Measurements from ENCODE around the gene TCL1B.
"Not testable (repeated sequence)": the region's sequence is repeated elsewhere in the genome, so short reads cannot be mapped to it uniquely, and the experiment has no call there.

TCL1B gene, protein sequence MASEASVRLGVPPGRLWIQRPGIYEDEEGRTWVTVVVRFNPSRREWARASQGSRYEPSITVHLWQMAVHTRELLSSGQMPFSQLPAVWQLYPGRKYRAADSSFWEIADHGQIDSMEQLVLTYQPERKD

DNA sequence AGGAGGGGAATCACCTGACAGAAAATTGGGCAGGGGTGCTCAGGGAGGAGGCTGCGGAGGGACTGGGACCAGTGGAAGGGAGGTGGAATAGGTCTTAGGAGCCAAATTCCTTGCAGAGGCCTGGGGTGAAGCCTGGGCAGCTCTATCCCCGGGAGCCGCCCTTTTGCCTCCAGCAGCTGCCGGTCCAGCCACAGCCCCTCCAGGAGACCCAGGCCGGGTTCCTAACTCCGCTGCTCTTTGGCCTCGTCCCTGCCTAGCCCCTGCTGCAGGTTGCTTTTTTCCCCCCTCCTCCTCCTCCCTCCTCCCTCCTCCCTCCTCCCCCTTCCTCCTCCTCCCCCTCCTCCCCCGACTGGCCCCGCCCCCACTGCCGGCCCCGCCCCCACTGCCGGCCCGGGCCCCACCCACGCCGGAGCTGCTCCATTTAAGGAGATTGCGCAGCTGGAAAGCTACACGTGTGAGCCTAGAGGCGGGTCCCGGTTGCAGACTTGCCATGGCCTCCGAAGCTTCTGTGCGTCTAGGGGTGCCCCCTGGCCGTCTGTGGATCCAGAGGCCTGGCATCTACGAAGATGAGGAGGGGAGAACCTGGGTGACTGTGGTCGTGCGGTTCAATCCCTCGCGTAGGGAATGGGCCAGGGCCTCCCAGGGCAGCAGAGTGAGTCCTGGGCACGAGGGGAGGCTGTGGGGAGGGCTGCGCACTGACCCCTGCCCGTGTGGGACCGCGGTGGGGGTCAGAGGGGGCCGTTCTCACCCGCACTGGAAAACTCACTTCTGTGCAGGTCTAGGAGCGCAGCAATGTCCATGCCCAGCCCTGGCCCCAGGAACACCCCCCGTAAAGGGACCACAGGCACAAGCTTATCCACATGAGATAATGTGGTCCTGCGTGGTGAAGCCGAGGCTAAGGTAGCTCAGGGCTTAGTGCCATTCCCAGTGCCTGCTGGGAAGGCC lies at the start of gene TCL1B:
TCL1B (plus strand) TSS at position 449 of the 945 bp plus-strand sequence; CDS start at position 491, 42 bp downstream.
- no peak for DNase-seq

DNA sequence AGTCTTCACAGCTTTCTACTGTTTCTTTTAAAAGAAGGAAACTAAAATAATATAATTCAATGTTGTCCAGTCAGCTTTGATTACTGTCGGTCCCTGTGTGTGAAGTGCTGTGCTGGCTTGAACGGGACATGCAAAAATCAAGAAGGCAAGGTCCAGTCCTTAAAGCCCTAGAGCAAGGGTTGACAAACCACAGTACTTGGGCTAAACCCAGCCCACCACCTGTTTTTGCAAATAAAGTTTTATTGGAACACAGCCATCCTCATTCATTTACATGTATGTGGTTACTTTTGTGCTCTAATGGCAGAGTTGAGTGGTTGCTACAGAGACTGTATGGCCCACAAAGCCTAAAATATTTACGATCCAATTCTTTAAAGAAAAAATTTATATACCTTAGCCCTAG lies 41.2 kb upstream of the TCL1B start:
- DNase-seq = no peak

DNA sequence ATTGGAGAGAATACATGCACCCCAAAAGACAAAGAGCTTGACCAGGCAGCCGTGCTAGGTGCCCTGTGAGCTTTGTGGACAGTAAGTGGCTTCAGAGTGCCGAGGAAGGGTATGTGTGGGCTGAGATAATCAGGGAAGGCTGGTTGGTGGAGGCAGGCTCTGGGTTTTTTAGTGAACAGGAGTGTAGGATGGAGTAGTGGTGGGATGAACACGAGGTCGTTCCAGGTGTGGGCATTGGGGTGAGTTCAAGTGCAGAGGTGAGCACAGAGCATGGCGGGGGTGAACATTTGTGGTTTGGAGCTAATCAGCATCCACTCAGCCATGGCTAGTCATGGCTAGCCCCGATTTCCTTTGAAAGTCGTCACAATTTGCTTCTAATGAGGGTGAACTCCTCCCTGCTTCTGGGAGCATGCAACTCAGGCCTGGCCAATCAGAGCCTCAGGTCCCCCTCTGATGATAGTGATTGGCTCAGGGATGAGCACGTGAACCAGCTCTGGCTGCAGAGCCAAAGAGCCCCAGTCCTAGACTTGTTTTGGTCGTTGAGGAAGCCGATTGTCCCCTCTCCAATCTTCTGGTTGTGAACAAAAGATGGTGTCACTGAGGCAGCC lies 40.7 kb upstream of the TCL1B start:
- DNase-seq = no peak

DNA sequence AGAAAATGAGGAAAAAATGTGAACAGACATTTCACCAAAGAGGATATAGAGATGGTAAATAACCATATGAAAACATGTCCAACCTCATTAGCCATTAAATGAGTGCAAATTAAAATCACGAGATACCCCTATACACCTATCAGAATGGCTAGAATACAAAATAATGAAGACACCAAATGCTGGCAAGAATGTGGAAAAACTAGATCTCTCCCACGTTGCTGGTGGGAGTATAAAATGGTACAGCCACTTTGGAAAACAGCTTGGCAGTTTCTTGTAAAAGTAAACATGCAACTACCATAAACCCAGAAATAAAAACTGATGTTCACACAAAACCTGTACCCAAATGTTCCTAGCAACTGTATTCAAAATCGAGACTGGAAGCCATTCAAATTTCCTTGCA lies 38.3 kb upstream of the TCL1B start:
- DNase-seq = no peak

DNA sequence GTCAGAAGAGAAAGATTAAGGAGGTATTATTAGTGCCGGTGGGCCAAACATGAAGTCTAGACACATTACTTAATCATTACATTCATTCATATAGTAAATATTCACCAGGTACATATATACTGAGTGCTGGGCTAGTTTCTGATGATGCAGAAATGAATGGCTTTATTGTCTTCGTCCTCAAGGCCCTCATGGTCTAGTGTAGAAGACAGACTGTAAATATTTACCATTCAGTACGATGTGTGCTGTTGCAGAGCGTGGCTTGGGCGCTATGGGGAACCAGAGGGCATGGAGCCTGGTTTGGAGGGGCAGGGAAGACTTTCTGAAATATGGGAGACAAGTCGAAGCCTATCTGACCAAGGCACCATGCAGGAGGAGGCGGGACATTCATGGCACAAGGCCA lies 37.0 kb upstream of the TCL1B start:
- no peak for DNase-seq

DNA sequence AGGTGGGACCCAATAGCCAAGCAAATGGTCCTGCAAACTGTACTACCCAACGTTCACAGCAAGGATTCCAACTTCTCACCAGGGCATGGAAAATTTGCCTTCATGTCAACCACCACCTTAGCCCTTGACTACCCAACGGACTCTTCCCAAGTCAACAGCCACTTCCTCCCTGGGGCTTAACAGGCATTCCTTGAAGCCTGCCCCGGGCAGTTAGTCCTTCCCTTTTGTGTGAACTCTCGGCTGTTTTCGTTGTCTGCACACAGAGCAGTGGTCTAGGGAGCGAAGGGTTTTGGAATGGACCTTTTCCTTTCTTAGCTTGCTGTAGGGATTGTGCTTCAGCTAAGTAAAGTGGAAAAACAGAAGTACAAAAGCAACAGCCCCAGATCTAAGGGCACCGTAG lies 35.2 kb upstream of the TCL1B start:
- no peak for DNase-seq

DNA sequence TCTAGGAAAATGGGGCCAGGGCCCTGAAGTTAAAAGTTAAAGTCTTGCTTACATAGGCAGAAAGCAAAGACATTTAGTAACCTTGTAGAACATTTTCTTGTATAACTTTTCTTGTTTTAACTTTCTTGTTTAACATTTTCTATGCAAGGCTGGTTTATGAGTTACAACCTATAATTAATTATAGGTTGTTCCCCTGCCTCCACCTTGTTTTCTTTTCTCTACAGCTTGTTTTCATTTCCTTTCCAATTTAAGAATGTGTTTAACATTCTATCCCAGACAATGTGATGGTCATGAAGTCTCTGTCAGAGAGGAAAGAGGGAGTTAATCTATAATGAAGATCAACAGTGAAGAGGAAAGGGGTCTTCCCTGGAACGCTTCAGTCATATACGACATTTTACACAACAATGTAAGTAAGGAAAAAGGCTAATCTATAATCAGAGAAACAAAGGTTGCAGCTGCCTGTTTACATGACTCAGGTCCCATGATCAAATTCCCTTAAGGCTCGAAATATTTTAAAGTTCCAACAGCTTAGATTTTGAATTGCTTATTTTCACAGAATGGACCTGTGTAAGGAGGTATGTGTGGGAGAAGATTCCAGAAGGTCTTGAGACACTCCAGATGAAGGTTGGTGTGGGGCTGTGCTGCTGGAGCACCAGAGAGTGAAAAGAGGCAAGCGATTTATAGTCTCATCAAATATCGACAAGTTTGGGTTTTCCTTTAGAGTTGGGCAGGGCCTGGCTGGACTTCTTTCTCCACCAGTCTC lies 34.2 kb upstream of the TCL1B start:
- DNase-seq = no peak

DNA sequence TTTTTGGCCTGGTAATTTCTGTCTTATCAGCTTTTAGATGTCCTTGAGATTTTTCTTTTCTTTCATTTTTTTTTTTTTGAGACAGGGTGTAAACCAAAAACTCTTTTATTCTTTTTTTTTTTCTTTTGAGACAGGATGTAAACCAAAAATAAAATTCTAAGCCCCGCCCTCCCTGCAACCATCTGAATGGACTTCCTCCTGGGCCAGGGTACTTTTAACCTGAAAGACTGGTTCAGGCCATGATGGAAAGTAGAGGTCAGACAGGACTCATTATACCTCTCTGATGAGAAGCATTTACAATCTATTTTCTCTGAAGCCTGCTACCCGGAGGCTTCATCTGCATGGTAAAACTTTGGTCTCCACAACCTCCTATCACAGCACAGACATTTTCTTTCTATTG lies 33.5 kb upstream of the TCL1B start:
- DNase-seq = no peak

DNA sequence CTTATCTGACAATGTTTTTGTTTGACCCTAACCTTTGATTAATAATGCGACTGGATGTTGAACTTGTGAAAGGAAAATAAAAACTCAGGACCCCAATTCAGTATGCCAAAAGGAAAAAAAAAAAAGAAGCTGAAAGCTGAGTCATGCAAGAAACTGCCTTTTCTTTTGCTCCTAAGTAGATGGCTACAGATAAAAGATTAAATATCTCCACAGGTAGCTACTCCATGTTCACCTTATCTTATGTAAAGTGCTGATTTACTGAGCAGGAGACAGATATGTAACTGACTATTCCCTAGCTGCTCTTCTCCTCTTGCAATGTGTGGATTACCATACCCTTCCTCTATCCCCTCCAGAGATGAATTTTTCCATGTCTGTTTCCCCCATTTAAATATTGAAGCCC lies 30.8 kb upstream of the TCL1B start:
- DNase-seq = no peak

DNA sequence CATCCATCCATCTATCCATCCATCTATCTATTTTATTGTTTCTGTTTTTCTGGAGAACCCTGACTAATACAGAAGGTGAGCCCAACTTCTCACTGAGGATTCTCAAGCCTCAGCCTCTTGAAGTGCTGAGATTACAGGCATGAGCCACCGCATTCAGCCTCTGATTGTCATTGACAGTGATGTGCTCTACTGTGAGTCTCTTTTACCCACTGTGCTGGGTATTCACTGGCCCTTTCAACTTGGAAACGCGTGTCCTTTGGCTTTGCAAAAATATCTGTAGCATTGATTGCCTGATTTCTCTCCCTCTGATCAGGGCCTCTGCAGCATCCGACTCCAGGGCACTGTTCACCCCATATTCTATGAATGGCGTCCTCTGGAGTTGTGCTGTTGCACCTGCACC lies 29.6 kb upstream of the TCL1B start:
- no peak for DNase-seq

DNA sequence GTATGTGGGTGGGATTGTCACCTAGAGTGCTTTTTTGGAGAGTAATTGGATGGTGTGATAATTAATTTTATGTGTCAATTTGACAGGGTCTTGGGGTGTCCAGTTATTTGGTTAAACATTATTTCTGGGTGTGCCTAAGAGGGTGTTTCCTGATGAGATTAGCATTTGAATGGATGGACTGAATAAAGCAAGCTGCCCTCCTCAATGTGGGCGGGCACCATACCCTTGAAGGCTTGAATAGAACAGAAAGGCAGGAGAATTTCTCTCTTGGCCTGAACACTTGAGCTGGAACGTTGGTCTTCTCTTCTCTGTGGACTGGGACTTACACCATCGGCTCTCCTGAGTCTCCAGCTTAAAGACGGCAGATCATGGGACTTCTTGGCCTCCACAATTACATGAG lies 28.8 kb upstream of the TCL1B start:
- no peak for DNase-seq

DNA sequence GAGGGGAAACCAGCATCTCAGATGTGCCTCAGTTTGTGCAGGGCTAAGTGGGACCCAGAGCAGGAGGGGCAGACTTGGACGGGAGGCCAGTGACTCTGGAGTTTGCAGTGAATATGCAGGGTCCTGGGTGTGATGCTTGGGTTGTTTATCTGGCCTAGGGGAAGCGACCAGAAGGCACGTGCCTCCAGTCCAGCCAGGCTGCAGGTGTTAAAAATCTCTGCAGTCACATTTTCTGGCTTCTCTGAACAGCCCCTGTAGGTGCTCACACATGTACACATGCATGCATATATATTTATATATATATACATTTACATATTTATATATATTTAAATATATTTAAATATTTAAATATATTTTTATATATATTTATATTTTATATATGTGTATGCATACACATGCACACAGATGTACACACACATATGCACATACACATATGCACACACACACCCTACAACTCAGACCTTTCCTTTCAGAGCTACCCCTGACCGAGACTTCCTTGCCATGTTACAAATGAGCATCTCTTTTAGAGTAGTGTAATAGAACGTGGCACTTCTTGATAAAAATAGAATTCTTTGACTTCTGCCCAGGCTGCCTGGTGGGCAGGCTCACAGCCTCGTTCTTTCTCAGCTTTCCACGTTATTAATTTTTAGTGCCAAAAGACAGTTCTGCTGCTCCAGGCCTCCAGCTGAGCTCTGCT lies 26.8 kb upstream of the TCL1B start:
- DNase-seq = peak in 1 of 14 donors; percentile 6

DNA sequence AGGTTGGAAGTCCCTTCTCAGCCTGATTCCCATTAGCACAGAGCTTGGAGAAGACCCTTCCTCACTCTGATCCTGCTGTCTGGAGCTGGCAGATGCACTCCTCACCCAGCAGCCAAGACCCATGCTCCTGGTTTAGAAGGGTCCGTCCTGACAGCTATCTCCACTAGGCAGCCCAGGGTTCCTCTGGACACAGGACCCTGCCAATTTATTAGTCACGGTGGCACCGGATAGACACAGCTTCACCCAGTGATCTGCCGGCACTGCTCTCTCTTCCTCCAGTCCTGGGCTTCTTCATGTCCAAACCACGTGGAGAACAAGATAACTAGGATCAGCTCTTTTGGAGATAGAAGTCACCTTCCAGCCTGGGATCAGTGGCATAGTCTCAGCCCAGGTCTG lies 26.2 kb upstream of the TCL1B start:
- peak in 1 of 14 donors; percentile 13 for DNase-seq

DNA sequence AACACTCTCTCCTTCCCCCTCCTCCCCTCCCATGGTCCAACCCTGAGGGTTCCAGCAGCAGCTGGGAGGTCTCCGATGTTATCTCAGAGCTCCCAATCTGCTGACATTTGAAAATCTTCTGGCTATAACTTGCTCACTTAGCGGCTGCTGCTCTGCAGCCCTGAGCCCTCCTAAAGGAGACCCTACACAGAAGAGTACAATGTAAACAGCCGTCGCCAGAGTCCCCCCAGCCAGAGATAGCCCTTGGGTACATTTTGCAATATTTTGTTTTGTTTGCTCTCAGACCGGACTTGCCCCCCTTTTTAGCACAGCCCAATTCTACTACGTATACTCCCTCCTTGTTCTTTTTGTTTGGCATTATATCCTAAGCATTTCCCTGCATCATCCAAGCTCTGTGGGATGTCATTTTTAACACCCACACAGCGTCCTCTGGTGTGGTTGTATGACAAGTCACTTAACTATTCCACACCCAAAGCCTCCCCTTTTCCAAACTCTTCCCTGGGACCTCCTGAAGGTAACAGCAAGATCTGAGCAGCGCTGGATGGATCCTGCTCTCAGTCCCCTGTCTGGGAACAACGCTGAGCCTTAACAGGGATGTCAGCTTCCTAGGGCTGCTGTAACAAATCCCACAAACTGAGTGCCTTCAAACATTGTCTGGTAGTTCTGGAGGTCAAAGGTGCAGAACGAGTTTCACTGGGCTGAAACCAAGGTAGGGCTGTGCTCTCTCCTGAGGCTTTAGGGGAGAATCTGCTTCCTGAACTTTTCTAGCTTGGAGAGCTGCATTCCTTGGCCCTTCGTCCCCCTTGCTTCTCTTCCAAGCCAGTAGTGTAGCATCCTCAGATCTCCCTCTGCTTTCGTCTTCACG lies 25.3 kb upstream of the TCL1B start:
- no peak for DNase-seq

DNA sequence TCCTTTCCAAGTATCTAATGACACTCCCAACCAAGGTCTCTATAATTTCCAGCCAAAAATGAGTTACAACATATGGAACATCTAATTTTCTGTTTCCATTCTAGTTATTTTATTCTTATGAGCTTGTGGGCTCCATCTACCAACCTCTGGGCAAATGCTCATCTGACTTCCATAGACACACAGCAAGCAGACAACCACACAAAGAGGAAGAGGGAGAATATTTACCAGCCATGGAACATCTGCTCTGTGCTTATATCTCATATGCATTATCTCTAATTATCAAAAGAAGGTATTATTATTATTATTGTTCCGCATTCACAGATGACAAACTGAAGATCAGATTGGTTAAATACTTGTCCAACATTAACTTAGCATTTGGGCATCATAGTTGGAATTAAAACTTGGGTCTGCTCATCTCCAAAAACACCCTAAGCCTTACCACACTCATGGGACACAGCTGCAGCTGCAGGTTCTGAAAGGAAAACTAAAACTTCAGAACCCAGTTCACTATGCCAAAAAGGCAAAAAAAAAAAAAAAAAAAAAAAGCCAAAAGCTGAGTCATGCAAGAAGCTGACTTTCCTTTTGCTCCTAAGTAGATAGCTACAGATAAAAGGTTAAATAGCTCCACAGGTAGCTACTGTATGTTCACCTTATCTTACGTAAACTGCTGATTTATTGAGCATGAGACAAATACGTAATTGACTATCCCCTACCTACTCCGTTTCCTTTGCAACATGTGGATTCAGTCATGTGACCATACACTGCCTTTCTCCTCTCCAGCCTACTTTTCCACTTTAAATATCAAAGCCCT lies 23.6 kb upstream of the TCL1B start:
- no peak for DNase-seq

DNA sequence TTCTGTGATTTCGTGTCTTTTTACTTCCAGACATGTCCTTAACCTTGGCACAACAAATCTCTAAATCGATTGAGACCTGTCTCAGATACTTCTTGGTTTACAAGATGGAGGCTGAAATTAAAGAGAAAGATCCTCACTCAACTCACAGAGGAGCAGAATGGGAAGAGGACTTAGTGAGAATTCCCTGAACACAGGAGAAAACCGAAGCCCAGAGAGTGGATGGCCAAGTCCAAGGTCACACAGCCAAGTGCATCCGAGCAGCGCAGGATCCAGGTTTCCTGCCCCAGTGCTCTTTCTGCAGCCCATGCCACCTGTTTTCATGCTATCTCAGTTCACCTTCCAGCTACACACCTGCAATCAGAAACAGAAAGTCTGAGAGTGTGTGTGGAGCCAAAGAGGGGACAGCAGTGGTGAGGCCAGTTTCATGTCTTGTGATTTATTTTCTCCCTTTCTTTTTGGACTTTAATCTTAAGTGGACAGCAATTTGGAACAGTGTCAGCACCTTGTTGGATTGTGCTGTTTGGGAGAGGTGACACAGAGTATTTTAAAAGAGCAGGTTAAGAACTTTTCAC lies 22.9 kb upstream of the TCL1B start:
- DNase-seq = no peak

DNA sequence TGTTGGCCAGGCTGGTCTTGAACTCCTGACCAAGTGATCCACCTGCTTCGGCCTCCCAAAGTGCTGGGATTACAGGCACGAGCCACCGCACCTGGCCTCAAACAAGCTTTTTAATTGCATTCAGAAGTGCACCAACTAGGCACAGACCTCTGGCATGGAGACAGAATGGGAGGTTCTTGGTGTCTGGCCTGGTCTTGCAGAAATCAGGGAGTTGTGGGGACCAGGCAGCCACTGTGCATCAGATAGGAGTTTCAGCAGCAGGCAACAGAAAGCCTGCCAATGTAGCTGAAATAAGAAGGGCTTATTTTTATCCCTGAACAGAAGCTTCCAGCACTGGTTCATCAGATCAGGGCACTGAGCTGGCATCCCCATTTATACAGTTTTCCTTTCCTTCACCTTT lies 22.2 kb upstream of the TCL1B start:
- peak in 2 of 14 donors; percentile 3 to 51 for DNase-seq

DNA sequence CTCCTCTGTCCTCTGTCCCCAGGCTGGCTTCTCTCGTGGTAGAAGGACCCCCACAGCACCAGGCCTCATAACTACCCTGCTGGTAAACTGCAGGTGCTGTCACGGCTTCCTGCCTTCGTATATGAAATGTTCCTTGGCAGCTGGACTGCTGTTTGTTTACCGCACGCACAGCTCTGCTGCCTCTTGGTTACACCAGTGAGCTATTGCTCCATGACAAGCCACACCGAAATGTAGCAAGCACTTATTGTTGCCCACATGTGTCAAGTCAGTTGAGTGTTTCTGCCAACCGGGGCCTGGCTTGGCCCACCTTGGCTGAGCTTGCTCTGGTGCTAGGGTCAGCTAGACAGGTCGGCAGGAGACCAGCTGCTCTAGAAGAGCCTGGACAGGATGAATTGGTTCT lies 21.7 kb upstream of the TCL1B start:
- no peak for DNase-seq

DNA sequence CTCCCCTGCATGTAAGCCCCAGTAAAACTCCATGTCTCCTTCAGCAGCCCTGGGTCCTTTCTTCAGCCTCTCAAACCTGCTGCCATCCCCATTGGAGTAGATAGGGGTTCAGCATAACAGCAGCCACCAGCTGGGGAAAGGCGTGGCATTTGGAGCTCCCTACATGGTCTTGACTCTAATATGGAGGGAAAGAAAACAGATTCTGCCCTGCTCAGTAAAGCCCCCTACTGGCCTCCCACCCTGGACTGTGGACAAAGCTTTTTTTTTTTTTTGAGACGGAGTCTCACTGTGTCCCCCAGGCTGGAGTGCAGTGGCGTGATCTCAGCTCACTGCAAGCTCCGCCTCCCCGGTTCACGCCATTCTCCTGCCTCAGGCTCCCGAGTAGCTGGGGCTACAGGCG lies 20.7 kb upstream of the TCL1B start:
- DNase-seq = not testable (repeated sequence)

DNA sequence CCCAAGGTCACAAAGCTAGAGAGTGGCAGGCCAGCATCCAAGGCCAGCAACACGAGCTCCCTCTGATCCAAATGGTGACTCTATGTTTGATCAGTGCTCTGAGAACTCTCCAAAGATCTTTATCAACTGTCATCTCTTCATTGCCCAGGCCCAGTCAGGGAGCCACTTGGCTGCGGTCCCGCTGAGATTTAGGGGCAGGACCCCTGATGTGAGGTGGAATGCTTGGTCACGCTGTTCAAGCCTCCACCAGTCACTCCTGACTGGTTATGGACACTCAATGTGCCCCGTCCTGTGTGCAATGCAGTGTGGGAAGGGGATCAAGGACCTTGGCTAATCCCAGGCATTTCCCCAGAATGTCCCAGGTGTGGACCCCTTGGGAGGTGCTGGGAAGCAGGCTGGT lies 19.8 kb upstream of the TCL1B start:
- no peak for DNase-seq

Data from C1 segment of cervical spinal cord (tissue), 14 donors.